Esophagus muscularis mucosa (tissue), 3 donors: Measurements from ENCODE around the gene PPTC7.

Experiments used
- CTCF ChIP-seq, 3 experiments: fragments of 200-600 bp in 2 of 3; fragments of 450-650 bp in 1 of 3; sonication (generic) in 2 of 3; IDR thresholded peaks; one replicate each; pipeline ENCODE4 v1.5.1; 2017 to 2019; ENCODE audit warnings: antibody characterized with exemption in 3 of 3, mild to moderate bottlenecking in 2 of 3, moderate library complexity in 1 of 3
- POLR2A ChIP-seq: fragments of 450-650 bp; IDR thresholded peaks from one replicate; pipeline ENCODE4 v1.6.1; 2017; ENCODE audit warnings: antibody characterized with exemption, moderate library complexity, mild to moderate bottlenecking, low read depth
- POLR2AphosphoS5 ChIP-seq, 2 donors: sonication (generic); formaldehyde crosslinking; IDR thresholded peaks; one replicate each; pipeline ENCODE4 v1.6.1; 2017; ENCODE audit warnings: antibody characterized with exemption in 2 of 2

- TF ChIP-seq CTCF (IDR thresholded peaks at IDR 0.05) (no peak), POLR2AphosphoS5 (IDR thresholded peaks at IDR 0.05) (no peak), POLR2A (no peak)
Measured at GRCh38 chr12:110560048-110560447, 23.1 kb downstream of the PPTC7 start.
